ENCODE measurements around the gene CUEDC1. TPM values are rescaled to one million over a fixed set of nuclear protein-coding genes. Genes with fewer than 3 reads are reported as not detected.
"Not testable (repeated sequence)": the region's sequence is repeated elsewhere in the genome, so short reads cannot be mapped to it uniquely, and the experiment has no call there.

Gene CUEDC1
- total RNA-seq, 3 donors from 2014 or later = 23.5 to 46.8 (median 23.6) TPM

- Histone ChIP-seq H3K4me3 (no peak overlapping the region), H3K36me3 (ENCODE audit: low read depth) (no peaks in the 10 kb centered on the region), H3K4me1 (ENCODE audit: low read depth) (peaks cover 23% of the 10 kb centered on the region), H3K9me3 (no peaks in the 10 kb centered on the region)
- intact Hi-C loops (cut with DNase I, micrococcal nuclease) = no loop called here
- peak; percentile 90 for ATAC-seq
- peak in 1 of 3 donors; percentile 62 for DNase-seq
- no peak for TF ChIP-seq CTCF (IDR thresholded peaks at IDR 0.05)
Measured at GRCh38 chr17:57927048-57927723, 28.0 kb downstream of the CUEDC1 start.

GRCh38 chr17:57926723-57927047 lies 28.5 kb downstream of the CUEDC1 start:
- H3K4me3 ChIP-seq = no peak overlapping the region
- peak; percentile 5 for ATAC-seq
- DNase-seq = no peak
- TF ChIP-seq CTCF (IDR thresholded peaks at IDR 0.05) = no peak
- H3K9me3 ChIP-seq = no peaks in the 10 kb centered on the region
- intact Hi-C loops (cut with DNase I, micrococcal nuclease) = no loop called here
- no peaks in the 10 kb centered on the region for H3K36me3 ChIP-seq (ENCODE audit: low read depth)
- H3K4me1 ChIP-seq (ENCODE audit: low read depth) = peaks cover 28% of the 10 kb centered on the region

GRCh38 chr17:57925361-57925990 lies 29.7 kb downstream of the CUEDC1 start:
- DNase-seq (no peak), ATAC-seq (no peak)
- H3K4me1 ChIP-seq (ENCODE audit: low read depth) = peaks cover 34% of the 10 kb centered on the region
- intact Hi-C loops (cut with DNase I, micrococcal nuclease) = no loop called here
- H3K4me3 ChIP-seq = no peak overlapping the region
- H3K36me3 ChIP-seq (ENCODE audit: low read depth) = no peaks in the 10 kb centered on the region
- no peak for TF ChIP-seq CTCF (IDR thresholded peaks at IDR 0.05)
- H3K9me3 ChIP-seq = no peaks in the 10 kb centered on the region

GRCh38 chr17:57924677-57925076 lies 30.5 kb downstream of the CUEDC1 start:
- DNase-seq (no peak), ATAC-seq (no peak)
- H3K4me1 ChIP-seq (ENCODE audit: low read depth) = peaks cover 34% of the 10 kb centered on the region
- H3K9me3 ChIP-seq = no peaks in the 10 kb centered on the region
- intact Hi-C loops (cut with DNase I, micrococcal nuclease) = no loop called here
- TF ChIP-seq CTCF (IDR thresholded peaks at IDR 0.05) = no peak
- no peak overlapping the region for H3K4me3 ChIP-seq
- H3K36me3 ChIP-seq (ENCODE audit: low read depth) = no peaks in the 10 kb centered on the region

GRCh38 chr17:57923182-57923872 lies 31.9 kb downstream of the CUEDC1 start:
- intact Hi-C loops (cut with DNase I, micrococcal nuclease) = no loop called here
- DNase-seq (no peak), ATAC-seq (no peak)
- no peak overlapping the region for H3K4me3 ChIP-seq
- TF ChIP-seq CTCF (IDR thresholded peaks at IDR 0.05) = no peak
- H3K36me3 ChIP-seq (ENCODE audit: low read depth) = no peaks in the 10 kb centered on the region
- H3K4me1 ChIP-seq (ENCODE audit: low read depth) = peaks cover 34% of the 10 kb centered on the region
- H3K9me3 ChIP-seq = no peaks in the 10 kb centered on the region

- intact Hi-C loops (cut with DNase I, micrococcal nuclease); H3K36me3 ChIP-seq (ENCODE audit: low read depth); H3K4me3 ChIP-seq; H3K9me3 ChIP-seq; DNase-seq; ATAC-seq: not testable (repeated sequence)
- peaks cover 35% of the 10 kb centered on the region for H3K4me1 ChIP-seq (ENCODE audit: low read depth)
Measured at GRCh38 chr17:57922745-57923144, 32.5 kb downstream of the CUEDC1 start.

Measured in mucosa of descending colon (tissue), 3 donors.